ENCODE measurements around the gene NTM. TPM values are rescaled to one million over a fixed set of nuclear protein-coding genes. Genes with fewer than 3 reads are reported as not detected.

The NTM gene
- polyA plus RNA-seq, 2 donors, result 0.24 to 1.1 TPM

GRCh38 chr11:131345406-131345805 lies 25.0 kb upstream of the NTM start:
- Histone ChIP-seq H3K4me1 (ENCODE audit: control insufficient read depth in 2 of 2, insufficient read depth in 2 of 2, low read length in 1 of 2) (no peaks in the 10 kb centered on the region), H3K27ac (ENCODE audit: low read depth in 2 of 2, low read length in 1 of 2) (no peak overlapping the region), H3K9me3 (ENCODE audit: control insufficient read depth in 2 of 2, insufficient read depth in 1 of 2, low read depth in 1 of 2, low read length in 1 of 2) (no peaks in the 10 kb centered on the region), H3K27me3 (ENCODE audit: control insufficient read depth in 1 of 2, insufficient read depth in 2 of 2, low read length in 2 of 2) (no peaks in the 10 kb centered on the region), H3K4me3 (ENCODE audit: low read depth in 1 of 2, low read length in 2 of 2) (no peak overlapping the region), H3K36me3 (ENCODE audit: control insufficient read depth in 2 of 2, insufficient read depth in 2 of 2, low read length in 1 of 2) (no peaks in the 10 kb centered on the region)
- 90 to 95% methylated on average over 3 of the region's 3 CpGs for WGBS, 2 donors

DNA sequence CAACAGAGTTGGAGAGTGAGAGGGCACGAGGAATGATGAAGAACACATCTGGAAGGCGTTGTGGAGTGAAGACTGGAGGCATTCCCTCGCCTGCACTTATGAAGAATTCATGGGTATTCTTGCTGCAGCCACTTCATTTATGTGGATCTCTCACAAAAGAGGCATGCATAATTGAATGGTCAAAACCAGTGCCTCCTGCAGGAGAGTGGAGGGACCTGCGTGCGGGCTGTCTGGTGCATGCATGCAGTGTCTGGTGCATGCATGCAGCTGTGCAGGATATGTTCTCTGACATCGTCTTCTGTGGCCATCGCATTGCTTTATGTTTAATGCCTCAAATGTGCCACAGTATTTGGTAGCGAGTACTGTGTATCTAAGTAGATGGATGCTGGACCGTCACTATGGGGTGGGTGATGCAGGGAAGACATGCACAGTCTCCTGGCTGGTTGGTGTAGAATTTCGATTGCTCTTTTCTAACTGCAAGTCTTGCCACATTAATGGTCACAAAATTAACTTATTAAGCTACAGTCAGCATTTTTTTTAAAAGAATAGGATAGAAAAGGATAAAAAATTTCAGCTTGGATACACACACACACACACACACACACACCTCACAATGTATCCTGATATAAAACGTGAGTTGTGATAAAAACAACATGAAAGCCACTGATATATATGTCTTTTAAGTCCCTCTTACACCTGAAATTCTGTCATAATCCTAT lies 20.9 kb upstream of the NTM start:
- no peak overlapping the region for H3K4me3 ChIP-seq (ENCODE audit: low read depth in 1 of 2, low read length in 2 of 2)
- no peaks in the 10 kb centered on the region for H3K9me3 ChIP-seq (ENCODE audit: control insufficient read depth in 2 of 2, insufficient read depth in 1 of 2, low read depth in 1 of 2, low read length in 1 of 2)
- H3K4me1 ChIP-seq (ENCODE audit: control insufficient read depth in 2 of 2, insufficient read depth in 2 of 2, low read length in 1 of 2), result no peaks in the 10 kb centered on the region
- WGBS, 2 donors, result 79 to 81% methylated on average over 11 of the region's 11 CpGs
- no peaks in the 10 kb centered on the region for H3K27me3 ChIP-seq (ENCODE audit: control insufficient read depth in 1 of 2, insufficient read depth in 2 of 2, low read length in 2 of 2)
- no peaks in the 10 kb centered on the region for H3K36me3 ChIP-seq (ENCODE audit: control insufficient read depth in 2 of 2, insufficient read depth in 2 of 2, low read length in 1 of 2)
- no peak overlapping the region for H3K27ac ChIP-seq (ENCODE audit: low read depth in 2 of 2, low read length in 1 of 2)

- Histone ChIP-seq H3K4me3 (ENCODE audit: low read depth in 1 of 2, low read length in 2 of 2) (no peak overlapping the region), H3K9me3 (ENCODE audit: control insufficient read depth in 2 of 2, insufficient read depth in 1 of 2, low read depth in 1 of 2, low read length in 1 of 2) (no peaks in the 10 kb centered on the region), H3K36me3 (ENCODE audit: control insufficient read depth in 2 of 2, insufficient read depth in 2 of 2, low read length in 1 of 2) (no peaks in the 10 kb centered on the region), H3K27ac (ENCODE audit: low read depth in 2 of 2, low read length in 1 of 2) (no peak overlapping the region), H3K4me1 (ENCODE audit: control insufficient read depth in 2 of 2, insufficient read depth in 2 of 2, low read length in 1 of 2) (no peaks in the 10 kb centered on the region), H3K27me3 (ENCODE audit: control insufficient read depth in 1 of 2, insufficient read depth in 2 of 2, low read length in 2 of 2) (no peaks in the 10 kb centered on the region)
- 68 to 71% methylated on average over 9 of the region's 9 CpGs for WGBS, 2 donors
Measured at GRCh38 chr11:131350872-131351271, 19.5 kb upstream of the NTM start.

DNA sequence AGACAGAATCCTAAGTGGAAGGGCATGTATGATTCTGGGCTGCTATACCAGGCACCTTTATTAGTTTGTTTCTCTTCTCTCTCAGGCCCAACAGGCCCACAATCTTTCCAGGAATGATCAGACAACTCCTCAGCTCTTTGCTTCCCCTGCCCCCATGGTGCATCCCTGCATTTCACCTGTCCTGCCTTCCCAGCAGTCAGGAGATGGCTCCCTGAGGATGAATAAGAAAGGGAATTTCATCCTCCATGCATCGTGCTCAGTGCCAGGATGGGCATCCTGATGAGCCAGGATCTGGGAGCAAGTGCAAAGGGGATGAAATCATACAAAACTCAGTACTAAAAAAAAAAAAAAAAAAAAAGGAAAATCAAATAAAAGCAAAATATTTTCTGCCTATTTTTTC lies 18.6 kb upstream of the NTM start:
- H3K9me3 ChIP-seq (ENCODE audit: control insufficient read depth in 2 of 2, insufficient read depth in 1 of 2, low read depth in 1 of 2, low read length in 1 of 2), result no peaks in the 10 kb centered on the region
- H3K27me3 ChIP-seq (ENCODE audit: control insufficient read depth in 1 of 2, insufficient read depth in 2 of 2, low read length in 2 of 2), result no peaks in the 10 kb centered on the region
- no peaks in the 10 kb centered on the region for H3K4me1 ChIP-seq (ENCODE audit: control insufficient read depth in 2 of 2, insufficient read depth in 2 of 2, low read length in 1 of 2)
- H3K27ac ChIP-seq (ENCODE audit: low read depth in 2 of 2, low read length in 1 of 2), result no peak overlapping the region
- WGBS, 2 donors, result 33 to 36% methylated on average over 1 of the region's 1 CpG
- H3K36me3 ChIP-seq (ENCODE audit: control insufficient read depth in 2 of 2, insufficient read depth in 2 of 2, low read length in 1 of 2), result no peaks in the 10 kb centered on the region
- H3K4me3 ChIP-seq (ENCODE audit: low read depth in 1 of 2, low read length in 2 of 2), result no peak overlapping the region

GRCh38 chr11:131353766-131354165 lies 16.6 kb upstream of the NTM start:
- no peaks in the 10 kb centered on the region for H3K36me3 ChIP-seq (ENCODE audit: control insufficient read depth in 2 of 2, insufficient read depth in 2 of 2, low read length in 1 of 2)
- H3K27ac ChIP-seq (ENCODE audit: low read depth in 2 of 2, low read length in 1 of 2), result no peak overlapping the region
- H3K4me3 ChIP-seq (ENCODE audit: low read depth in 1 of 2, low read length in 2 of 2), result no peak overlapping the region
- 75 to 83% methylated on average over 2 of the region's 2 CpGs for WGBS, 2 donors
- H3K27me3 ChIP-seq (ENCODE audit: control insufficient read depth in 1 of 2, insufficient read depth in 2 of 2, low read length in 2 of 2), result no peaks in the 10 kb centered on the region
- no peaks in the 10 kb centered on the region for H3K4me1 ChIP-seq (ENCODE audit: control insufficient read depth in 2 of 2, insufficient read depth in 2 of 2, low read length in 1 of 2)
- no peaks in the 10 kb centered on the region for H3K9me3 ChIP-seq (ENCODE audit: control insufficient read depth in 2 of 2, insufficient read depth in 1 of 2, low read depth in 1 of 2, low read length in 1 of 2)

DNA sequence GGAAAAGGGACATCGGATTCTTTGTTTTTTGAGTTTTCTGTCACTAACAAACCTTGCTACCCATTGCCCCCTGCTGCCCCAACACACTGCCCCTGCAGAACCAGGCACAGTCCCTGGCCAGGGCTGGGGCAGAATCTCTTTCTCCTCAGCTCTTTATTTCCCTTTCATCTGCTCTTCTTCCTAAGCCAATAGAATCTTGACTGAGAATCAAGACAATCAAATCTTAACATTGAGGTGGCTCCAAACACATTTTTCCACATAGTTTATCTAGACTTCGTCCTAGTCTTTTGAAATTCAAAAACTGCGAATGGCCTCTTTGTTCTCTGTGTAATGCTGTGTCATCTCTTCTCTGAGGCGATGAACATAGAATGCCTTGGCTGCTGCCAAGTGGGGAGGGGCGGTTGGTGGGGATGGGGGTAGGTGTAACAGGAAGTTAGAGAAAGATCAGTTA lies 16.1 kb upstream of the NTM start:
- Histone ChIP-seq H3K27ac (ENCODE audit: low read depth in 2 of 2, low read length in 1 of 2) (no peak overlapping the region), H3K9me3 (ENCODE audit: control insufficient read depth in 2 of 2, insufficient read depth in 1 of 2, low read depth in 1 of 2, low read length in 1 of 2) (no peaks in the 10 kb centered on the region), H3K4me3 (ENCODE audit: low read depth in 1 of 2, low read length in 2 of 2) (no peak overlapping the region), H3K4me1 (ENCODE audit: control insufficient read depth in 2 of 2, insufficient read depth in 2 of 2, low read length in 1 of 2) (no peaks in the 10 kb centered on the region), H3K36me3 (ENCODE audit: control insufficient read depth in 2 of 2, insufficient read depth in 2 of 2, low read length in 1 of 2) (no peaks in the 10 kb centered on the region), H3K27me3 (ENCODE audit: control insufficient read depth in 1 of 2, insufficient read depth in 2 of 2, low read length in 2 of 2) (no peaks in the 10 kb centered on the region)
- WGBS, 2 donors, result 42 to 48% methylated on average over 5 of the region's 5 CpGs

DNA sequence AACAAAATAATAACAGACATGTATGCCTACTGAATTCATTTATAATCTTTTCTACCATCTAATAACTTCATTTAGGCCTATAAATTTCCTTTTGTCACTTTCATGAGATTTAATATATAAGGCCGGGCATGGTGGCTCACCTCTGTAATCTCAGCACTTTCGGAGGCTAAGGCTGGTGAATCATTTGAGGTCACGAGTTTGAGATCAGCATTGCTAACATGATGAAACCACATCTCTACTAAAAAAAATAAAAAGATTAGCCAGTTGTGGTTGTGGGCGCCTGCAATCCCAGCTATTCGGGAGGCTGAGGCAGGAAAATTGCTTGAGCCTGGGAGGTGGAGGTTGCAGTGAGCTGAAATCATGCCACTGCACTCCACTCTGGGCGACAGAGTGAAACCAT lies 14.2 kb upstream of the NTM start:
- Histone ChIP-seq H3K27ac (ENCODE audit: low read depth in 2 of 2, low read length in 1 of 2) (no peak overlapping the region), H3K4me3 (ENCODE audit: low read depth in 1 of 2, low read length in 2 of 2) (no peak overlapping the region), H3K36me3 (ENCODE audit: control insufficient read depth in 2 of 2, insufficient read depth in 2 of 2, low read length in 1 of 2) (no peaks in the 10 kb centered on the region), H3K9me3 (ENCODE audit: control insufficient read depth in 2 of 2, insufficient read depth in 1 of 2, low read depth in 1 of 2, low read length in 1 of 2) (no peaks in the 10 kb centered on the region), H3K27me3 (ENCODE audit: control insufficient read depth in 1 of 2, insufficient read depth in 2 of 2, low read length in 2 of 2) (no peaks in the 10 kb centered on the region), H3K4me1 (ENCODE audit: control insufficient read depth in 2 of 2, insufficient read depth in 2 of 2, low read length in 1 of 2) (no peaks in the 10 kb centered on the region)
- 88 to 89% methylated on average over 6 of the region's 6 CpGs for WGBS, 2 donors

DNA sequence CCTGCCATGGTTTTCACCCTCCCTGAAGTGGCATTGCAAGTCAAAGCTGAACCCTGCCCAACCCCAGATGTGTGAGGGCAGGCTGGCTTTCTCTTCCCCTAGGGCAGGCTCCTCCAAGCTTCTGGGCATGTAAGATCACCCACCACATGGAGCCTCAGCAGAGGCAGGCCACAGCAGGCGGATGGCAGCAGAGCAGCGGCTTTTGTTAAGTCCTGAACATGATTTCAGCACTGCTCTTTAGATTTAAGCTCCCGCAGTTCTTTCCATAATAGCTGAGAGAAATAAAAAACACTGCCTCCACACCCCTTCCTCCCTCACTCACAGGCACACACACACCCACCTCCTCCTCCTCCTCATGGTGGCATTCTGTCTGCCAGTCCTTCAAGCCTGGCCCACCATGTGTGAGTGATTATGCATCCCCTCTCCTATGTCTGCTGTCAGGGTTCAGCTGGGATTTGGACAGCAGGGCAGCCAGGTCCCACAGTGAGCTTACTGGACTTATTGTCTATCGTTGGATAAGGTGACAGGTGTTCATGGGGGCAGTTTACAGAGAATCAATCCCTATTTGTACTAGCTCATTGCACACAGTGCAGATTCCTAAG lies 5.0 kb upstream of the NTM start:
- 44 to 57% methylated on average over 4 of the region's 4 CpGs for WGBS, 2 donors
- Histone ChIP-seq H3K27me3 (ENCODE audit: control insufficient read depth in 1 of 2, insufficient read depth in 2 of 2, low read length in 2 of 2) (no peaks in the 10 kb centered on the region), H3K9me3 (ENCODE audit: control insufficient read depth in 2 of 2, insufficient read depth in 1 of 2, low read depth in 1 of 2, low read length in 1 of 2) (no peaks in the 10 kb centered on the region)

DNA sequence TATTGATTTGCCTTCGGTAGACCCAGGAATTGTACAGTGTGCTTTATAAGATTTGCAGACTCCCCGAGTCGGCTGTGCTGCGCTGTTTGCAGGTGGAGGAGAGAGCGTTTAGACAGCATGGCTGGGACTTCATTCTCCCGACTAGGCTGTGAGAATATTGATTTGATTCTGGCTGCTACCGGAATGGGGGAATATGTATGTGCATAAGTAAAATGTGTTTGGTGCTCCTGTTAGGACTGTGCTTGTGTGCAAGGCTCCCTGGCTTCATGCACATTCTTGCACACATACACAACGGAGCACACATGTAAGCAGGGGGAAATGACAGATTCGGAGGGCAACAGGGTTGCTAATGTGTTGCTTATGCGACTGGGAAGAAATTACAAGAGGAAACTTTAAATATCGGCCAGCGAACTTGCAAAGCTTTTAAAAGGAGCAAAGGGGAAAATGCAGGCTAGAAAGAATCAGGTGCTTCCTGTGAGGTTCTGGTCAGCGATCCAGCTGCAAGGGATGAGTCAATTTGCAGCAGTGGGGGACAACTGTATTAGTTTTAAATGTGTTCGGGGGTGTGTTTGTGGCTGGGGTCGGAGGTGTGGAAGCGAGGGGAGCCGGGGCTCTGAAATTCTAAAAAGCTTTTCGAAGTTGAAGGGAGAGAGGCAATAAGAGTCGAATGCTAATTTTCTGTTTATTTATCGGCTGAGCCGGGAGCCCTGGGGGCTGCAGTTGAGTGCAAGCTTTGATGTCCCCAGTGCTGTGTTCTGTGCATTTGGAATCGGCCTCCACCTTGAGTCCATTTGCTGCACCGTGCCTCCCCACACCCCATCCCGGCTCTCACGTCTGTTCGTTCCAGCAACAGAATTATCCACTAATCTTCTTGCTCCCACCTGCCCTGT lies 731 bp downstream of the NTM start:
- H3K27ac ChIP-seq (ENCODE audit: low read depth in 2 of 2, low read length in 1 of 2), result no peak overlapping the region
- peaks cover 0 to 2% of the 10 kb centered on the region in 2 donors for H3K27me3 ChIP-seq (ENCODE audit: control insufficient read depth in 1 of 2, insufficient read depth in 2 of 2, low read length in 2 of 2)
- no peaks in the 10 kb centered on the region for H3K9me3 ChIP-seq (ENCODE audit: control insufficient read depth in 2 of 2, insufficient read depth in 1 of 2, low read depth in 1 of 2, low read length in 1 of 2)
- WGBS, 2 donors, result 13% methylated on average over 26 of the region's 26 CpGs
- H3K4me3 ChIP-seq (ENCODE audit: low read depth in 1 of 2, low read length in 2 of 2), result no peak overlapping the region
- H3K4me1 ChIP-seq (ENCODE audit: control insufficient read depth in 2 of 2, insufficient read depth in 2 of 2, low read length in 1 of 2), result no peaks in the 10 kb centered on the region
- no peaks in the 10 kb centered on the region for H3K36me3 ChIP-seq (ENCODE audit: control insufficient read depth in 2 of 2, insufficient read depth in 2 of 2, low read length in 1 of 2)

More for the DNA sequence above, 5.0 kb upstream of the NTM start:
- Histone ChIP-seq H3K4me1 (ENCODE audit: control insufficient read depth in 2 of 2, insufficient read depth in 2 of 2, low read length in 1 of 2) (no peaks in the 10 kb centered on the region), H3K4me3 (ENCODE audit: low read depth in 1 of 2, low read length in 2 of 2) (no peak overlapping the region), H3K27ac (ENCODE audit: low read depth in 2 of 2, low read length in 1 of 2) (no peak overlapping the region), H3K36me3 (ENCODE audit: control insufficient read depth in 2 of 2, insufficient read depth in 2 of 2, low read length in 1 of 2) (no peaks in the 10 kb centered on the region)
